Measurements from ENCODE around the gene CACNA2D1. TPM values are rescaled to one million over a fixed set of nuclear protein-coding genes. Genes with fewer than 3 reads are reported as not detected.
A peak's percentile ranks its signal among the peaks of the same experiment; 100 is the strongest.

The CACNA2D1 gene
- total and polyA plus RNA-seq, 9 of the 15 experiments (the other 6 are each of a cell fraction or from before 2014, with no cell fraction given): 0.49 TPM; not detected in 8

DNA sequence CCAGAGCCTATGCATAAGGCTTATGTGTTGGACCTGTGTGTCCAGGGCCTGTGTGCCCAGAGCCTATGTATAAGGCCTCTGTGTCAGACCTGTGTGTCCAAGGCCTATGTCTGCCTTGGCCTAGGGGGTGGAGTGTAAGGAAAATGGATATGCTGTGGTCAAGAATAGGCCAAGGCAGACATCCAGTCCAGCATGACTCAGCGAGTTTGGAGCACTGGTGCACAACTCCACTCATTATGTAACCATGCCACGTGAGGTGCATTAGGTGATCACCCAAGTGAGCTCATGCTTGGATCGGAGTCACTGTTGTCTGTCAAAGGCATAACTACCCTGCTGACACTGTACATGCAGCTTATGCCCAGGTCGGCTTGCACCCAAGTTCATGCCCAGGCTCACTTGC lies 238.9 kb downstream of the CACNA2D1 start:
- H3K27me3 ChIP-seq (ENCODE audit: control insufficient read depth in 2 of 2, insufficient read depth in 2 of 2, low read length in 2 of 2): no peaks in the 10 kb centered on the region
- H2AFZ ChIP-seq (ENCODE audit: low read depth, low read length): no peak overlapping the region
- no peak overlapping the region for H3K9ac ChIP-seq (ENCODE audit: insufficient read depth in 1 of 2, low read depth in 2 of 2, low read length in 2 of 2)
- no peaks in the 10 kb centered on the region for H3K36me3 ChIP-seq (ENCODE audit: control insufficient read depth, insufficient read depth, low read length)
- H3K4me2 ChIP-seq (ENCODE audit: insufficient read depth, low read length): no peak overlapping the region
- in situ Hi-C loops (cut with MboI) (no loop called here), intact Hi-C loops (cut with micrococcal nuclease) (no loop called here)
- FAIRE-seq (no peak), DNase-seq (ENCODE audit: extremely low read depth in 1 of 4, low spot score in 3 of 4) (no peak), ATAC-seq (no peak)
- POLR2A ChIA-PET: no interaction called here
- 0% methylated on average over 4 of the region's 4 CpGs for WGBS (ENCODE audit: insufficient coverage, low coverage, missing lambda C conversion rate)
- H4K20me1 ChIP-seq (replicated peaks; ENCODE audit: control insufficient read depth, insufficient read depth, low read length): no peaks in the 10 kb centered on the region
- H3K27ac ChIP-seq (ENCODE audit: extremely low read depth, low read depth, low read length): no peak overlapping the region
- H3K79me2 ChIP-seq (ENCODE audit: control insufficient read depth, insufficient read depth, low read length): no peaks in the 10 kb centered on the region
- no peaks in the 10 kb centered on the region for H3K9me1 ChIP-seq (ENCODE audit: control insufficient read depth, insufficient read depth, low read length)
- CTCF ChIA-PET (ENCODE audit: low intra/inter-chr PET ratio): no interaction called here
- H3K9me3 ChIP-seq (replicated peaks; ENCODE audit: control insufficient read depth, insufficient read depth, low read depth, low read length): peaks cover 2% of the 10 kb centered on the region
- no peaks in the 10 kb centered on the region for H3K4me1 ChIP-seq (replicated peaks in 1 of 2; ENCODE audit: control insufficient read depth in 2 of 2, insufficient read depth in 2 of 2, low read length in 2 of 2)
- no peak overlapping the region for H3K4me3 ChIP-seq
- no TSS peak for BruUV-seq (replicated peaks)
- TF ChIP-seq NFE2 (IDR thresholded peaks at IDR 0.05; ENCODE audit: low read depth) (0 out of 2 replicates have a peak, but pooled peaks have one; percentile 19), STAT5B (CRISPR knock-in tag; IDR thresholded peaks at IDR 0.05) (no peak), MAFG (tag; conservative IDR thresholded peaks at IDR 0.05) (0 out of 2 replicates have a peak, but pooled peaks have one; percentile 16)

DNA sequence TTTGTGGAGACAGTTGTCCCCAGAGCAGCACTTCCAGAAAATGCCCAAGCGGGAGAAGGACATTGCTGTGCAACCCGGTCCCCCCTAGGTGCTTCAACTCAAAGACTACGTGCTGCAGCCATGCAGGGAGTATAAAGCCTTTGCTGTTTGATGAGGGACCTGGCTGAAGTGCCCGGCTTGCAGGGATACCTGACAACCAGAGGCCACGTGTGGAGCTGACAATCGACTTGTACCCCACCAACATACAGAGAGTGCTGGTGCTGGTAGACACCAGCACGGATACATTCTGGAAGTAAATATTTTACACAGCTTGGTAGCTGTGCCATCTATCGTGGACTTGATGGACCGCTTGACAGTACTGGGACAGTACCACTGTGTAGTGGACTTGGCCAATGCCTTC lies 240.6 kb downstream of the CACNA2D1 start:
- no peaks in the 10 kb centered on the region for H3K36me3 ChIP-seq (ENCODE audit: control insufficient read depth, insufficient read depth, low read length)
- H2AFZ ChIP-seq (ENCODE audit: low read depth, low read length): no peak overlapping the region
- intact Hi-C loops (cut with micrococcal nuclease) (no loop called here), in situ Hi-C loops (cut with MboI) (no loop called here)
- no peak overlapping the region for H3K9ac ChIP-seq (ENCODE audit: insufficient read depth in 1 of 2, low read depth in 2 of 2, low read length in 2 of 2)
- H3K4me2 ChIP-seq (ENCODE audit: insufficient read depth, low read length): no peak overlapping the region
- ATAC-seq (no peak), FAIRE-seq (no peak), DNase-seq (ENCODE audit: extremely low read depth in 1 of 4, low spot score in 3 of 4) (no peak)
- no peak overlapping the region for H3K4me3 ChIP-seq
- 1% methylated on average over 9 of the region's 9 CpGs for WGBS (ENCODE audit: insufficient coverage, low coverage, missing lambda C conversion rate)
- no peaks in the 10 kb centered on the region for H3K27me3 ChIP-seq (ENCODE audit: control insufficient read depth in 2 of 2, insufficient read depth in 2 of 2, low read length in 2 of 2)
- BruUV-seq (replicated peaks): no TSS peak
- POLR2A ChIA-PET: no interaction called here
- H3K4me1 ChIP-seq (replicated peaks in 1 of 2; ENCODE audit: control insufficient read depth in 2 of 2, insufficient read depth in 2 of 2, low read length in 2 of 2): no peaks in the 10 kb centered on the region
- no peak overlapping the region for H3K27ac ChIP-seq (ENCODE audit: extremely low read depth, low read depth, low read length)
- no peaks in the 10 kb centered on the region; the same call in none of the 2 replicates for H3K9me3 ChIP-seq (replicated peaks; ENCODE audit: control insufficient read depth, insufficient read depth, low read depth, low read length)
- CTCF ChIA-PET (ENCODE audit: low intra/inter-chr PET ratio): no interaction called here
- no peaks in the 10 kb centered on the region for H3K79me2 ChIP-seq (ENCODE audit: control insufficient read depth, insufficient read depth, low read length)
- no peaks in the 10 kb centered on the region for H3K9me1 ChIP-seq (ENCODE audit: control insufficient read depth, insufficient read depth, low read length)
- H4K20me1 ChIP-seq (replicated peaks; ENCODE audit: control insufficient read depth, insufficient read depth, low read length): no peaks in the 10 kb centered on the region
- no peak for TF ChIP-seq SP2 (IDR thresholded peaks at IDR 0.05; ENCODE audit: extremely low read depth, low read depth, low read length, poor library complexity, severe bottlenecking)
- TF ChIP-seq, protein P1, sequence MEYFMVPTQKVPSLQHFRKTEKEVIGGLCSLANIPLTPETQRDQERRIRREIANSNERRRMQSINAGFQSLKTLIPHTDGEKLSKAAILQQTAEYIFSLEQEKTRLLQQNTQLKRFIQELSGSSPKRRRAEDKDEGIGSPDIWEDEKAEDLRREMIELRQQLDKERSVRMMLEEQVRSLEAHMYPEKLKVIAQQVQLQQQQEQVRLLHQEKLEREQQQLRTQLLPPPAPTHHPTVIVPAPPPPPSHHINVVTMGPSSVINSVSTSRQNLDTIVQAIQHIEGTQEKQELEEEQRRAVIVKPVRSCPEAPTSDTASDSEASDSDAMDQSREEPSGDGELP (CRISPR knock-in tag; IDR thresholded peaks at IDR 0.05; ENCODE audit: borderline replicate concordance): no peak
- no peak for TF ChIP-seq ZC3H4 (CRISPR knock-in tag; IDR thresholded peaks at IDR 0.05; ENCODE audit: borderline replicate concordance)
- TF ChIP-seq HOXB6 (CRISPR knock-in tag; IDR thresholded peaks at IDR 0.05; ENCODE audit: borderline replicate concordance): no peak
- TF ChIP-seq, protein P2, sequence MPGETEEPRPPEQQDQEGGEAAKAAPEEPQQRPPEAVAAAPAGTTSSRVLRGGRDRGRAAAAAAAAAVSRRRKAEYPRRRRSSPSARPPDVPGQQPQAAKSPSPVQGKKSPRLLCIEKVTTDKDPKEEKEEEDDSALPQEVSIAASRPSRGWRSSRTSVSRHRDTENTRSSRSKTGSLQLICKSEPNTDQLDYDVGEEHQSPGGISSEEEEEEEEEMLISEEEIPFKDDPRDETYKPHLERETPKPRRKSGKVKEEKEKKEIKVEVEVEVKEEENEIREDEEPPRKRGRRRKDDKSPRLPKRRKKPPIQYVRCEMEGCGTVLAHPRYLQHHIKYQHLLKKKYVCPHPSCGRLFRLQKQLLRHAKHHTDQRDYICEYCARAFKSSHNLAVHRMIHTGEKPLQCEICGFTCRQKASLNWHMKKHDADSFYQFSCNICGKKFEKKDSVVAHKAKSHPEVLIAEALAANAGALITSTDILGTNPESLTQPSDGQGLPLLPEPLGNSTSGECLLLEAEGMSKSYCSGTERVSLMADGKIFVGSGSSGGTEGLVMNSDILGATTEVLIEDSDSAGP (CRISPR knock-in tag; IDR thresholded peaks at IDR 0.05): no peak
- no peak for TF ChIP-seq TCF7L2 (IDR thresholded peaks at IDR 0.05; ENCODE audit: low read depth, low read length)
- TF ChIP-seq, protein P3, sequence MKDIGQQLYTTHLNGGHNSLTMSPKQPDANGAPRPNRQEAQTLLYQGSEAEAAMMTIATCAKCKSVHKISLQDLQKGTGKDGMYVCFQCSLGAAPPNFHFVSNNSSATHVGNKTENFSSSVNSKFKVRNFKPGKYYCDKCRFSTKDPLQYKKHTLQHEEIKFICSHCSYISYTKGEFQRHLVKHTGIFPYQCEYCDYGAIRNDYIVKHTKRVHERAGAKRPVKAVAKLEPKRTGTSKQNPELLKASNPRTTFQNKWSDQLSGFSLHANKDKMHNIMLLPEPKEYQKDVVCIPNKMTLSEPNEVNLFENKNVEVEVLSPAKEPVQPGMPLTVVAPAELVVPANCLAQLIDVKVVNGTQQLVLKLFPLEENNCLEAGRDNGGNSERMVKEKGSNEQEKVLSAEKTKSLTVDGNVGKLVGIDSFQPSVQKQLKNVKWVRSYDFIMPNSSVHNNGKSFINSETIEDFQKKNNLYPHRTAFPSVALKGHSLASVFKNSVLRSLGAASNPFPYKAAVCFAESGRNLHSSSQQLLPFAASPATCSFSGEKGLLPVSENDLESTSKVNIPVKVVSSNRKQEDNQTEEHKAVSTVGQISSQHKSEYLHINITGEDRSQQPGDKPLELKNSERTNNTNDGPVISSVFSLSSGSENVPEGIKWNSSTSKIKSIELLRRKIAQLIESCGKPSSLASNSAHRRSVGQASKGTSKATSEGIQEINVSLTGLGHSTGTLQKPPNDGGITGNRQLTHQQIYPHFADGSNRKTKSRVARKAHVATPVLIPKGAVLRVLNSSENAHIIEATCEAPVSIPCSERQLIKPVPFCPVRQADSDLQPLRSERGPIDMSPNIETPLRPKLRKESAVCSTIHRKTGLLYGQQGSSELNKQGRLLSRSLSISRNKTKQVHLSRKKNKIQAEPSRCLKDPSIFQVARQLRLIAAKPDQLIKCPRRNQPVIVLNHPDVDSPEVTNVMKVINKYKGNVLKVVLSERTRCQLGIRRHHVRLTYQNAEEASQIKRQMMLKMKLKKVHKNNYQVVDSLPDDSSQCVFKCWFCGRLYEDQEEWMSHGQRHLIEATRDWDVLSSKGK (CRISPR knock-in tag; IDR thresholded peaks at IDR 0.05): no peak

Data from K562 (cell line).